Hepatocyte (in vitro differentiated cells): ENCODE data around the gene ADGRB2.

Experiments used
- CTCF ChIP-seq: fragments of 200-600 bp; sonication (generic); IDR thresholded peaks from 2 replicates; pipeline ENCODE4 v1.5.1; 2016; ENCODE audit warnings: antibody characterized with exemption, mild to moderate bottlenecking; ENCODE audit not compliant: poor library complexity
- EZH2 ChIP-seq: fragments of 200-600 bp; sonication (generic); IDR thresholded peaks from 2 replicates; pipeline ENCODE4 v1.6.1; 2016; ENCODE audit warnings: antibody characterized with exemption, mild to moderate bottlenecking, borderline replicate concordance
- EZH2phosphoT487 ChIP-seq: fragments of 200-600 bp; sonication (generic); IDR thresholded peaks from one replicate; pipeline ENCODE4 v1.6.1; 2018; ENCODE audit warnings: antibody characterized with exemption, mild to moderate bottlenecking, low read depth, moderate library complexity; ENCODE audit not compliant: unreplicated experiment, severe bottlenecking

- TF ChIP-seq EZH2: no peak
- TF ChIP-seq CTCF: peak; percentile 66
- no peak for TF ChIP-seq EZH2phosphoT487
Observed at GRCh38 chr1:31745096-31745945, 18.8 kb downstream of the ADGRB2 start.
